Measurements from ENCODE around the gene GJD3. TPM values are rescaled to one million over a fixed set of nuclear protein-coding genes. Genes with fewer than 3 reads are reported as not detected.
"Not testable (repeated sequence)": the region's sequence is repeated elsewhere in the genome, so short reads cannot be mapped to it uniquely, and the experiment has no call there.

GJD3 gene
- total RNA-seq, 2 experiments from 2014 or later = not detected

- H3K4me3 ChIP-seq (ENCODE audit: low read length) = no peak overlapping the region
- H3K4me1 ChIP-seq (ENCODE audit: insufficient read depth, low read length) = peaks cover 4% of the 10 kb centered on the region
- no peaks in the 10 kb centered on the region for H3K36me3 ChIP-seq (ENCODE audit: insufficient read depth, low read length)
- H3K9me3 ChIP-seq (ENCODE audit: control insufficient read depth in 1 of 2, insufficient read depth in 1 of 2, low read length in 2 of 2) = peaks cover 0 to 10% of the 10 kb centered on the region in 2 experiments
- H3K27ac ChIP-seq (ENCODE audit: low read depth in 1 of 2, low read length in 2 of 2) = no peak overlapping the region
- Mint-ChIP-seq H3K27ac (no peak overlapping the region), H3K4me3 (no peak overlapping the region), H3K27me3 (no peaks in the 10 kb centered on the region), H3K36me3 (ENCODE audit: low read depth) (no peaks in the 10 kb centered on the region), H3K9me3 (no peaks in the 10 kb centered on the region), H3K4me1 (ENCODE audit: low read depth) (peaks cover 4% of the 10 kb centered on the region)
- intact Hi-C loops (cut with DNase I, micrococcal nuclease) = no loop called here
- DNase-seq (no peak), ATAC-seq (ENCODE audit: poor library complexity) (no peak)
- ChIA-PET CTCF (no interaction called here), POLR2A (no interaction called here)
- no peaks in the 10 kb centered on the region for H3K27me3 ChIP-seq (ENCODE audit: control insufficient read depth in 1 of 2, insufficient read depth in 2 of 2, low read length in 2 of 2)
- no peak for TF ChIP-seq CTCF (IDR thresholded peaks at IDR 0.05)
These were observed 7.5 kb upstream of the GJD3 start for GRCh38 chr17:40372031-40372430.

- Histone ChIP-seq H3K4me1 (ENCODE audit: insufficient read depth, low read length) (peaks cover 8% of the 10 kb centered on the region), H3K9me3 (ENCODE audit: control insufficient read depth in 1 of 2, insufficient read depth in 1 of 2, low read length in 2 of 2) (peaks cover 0 to 10% of the 10 kb centered on the region in 2 experiments), H3K27ac (ENCODE audit: low read depth in 1 of 2, low read length in 2 of 2) (no peak overlapping the region), H3K27me3 (ENCODE audit: control insufficient read depth in 1 of 2, insufficient read depth in 2 of 2, low read length in 2 of 2) (no peaks in the 10 kb centered on the region), H3K4me3 (ENCODE audit: low read length) (no peak overlapping the region), H3K36me3 (ENCODE audit: insufficient read depth, low read length) (no peaks in the 10 kb centered on the region)
- POLR2A ChIA-PET = no interaction called here
- no peak overlapping the region for H3K27ac Mint-ChIP-seq
- intact Hi-C loops (cut with DNase I, micrococcal nuclease) = no loop called here
- peak; percentile 88 for ATAC-seq (ENCODE audit: poor library complexity)
- H3K4me3 Mint-ChIP-seq = no peak overlapping the region
- no peaks in the 10 kb centered on the region for H3K9me3 Mint-ChIP-seq
- no peaks in the 10 kb centered on the region for H3K27me3 Mint-ChIP-seq
- DNase-seq = peak in 3 of 14 experiments; percentile 56 to 74 (median 69)
- CTCF ChIA-PET = no interaction called here
- H3K4me1 Mint-ChIP-seq (ENCODE audit: low read depth) = peaks cover 4% of the 10 kb centered on the region
- no peaks in the 10 kb centered on the region for H3K36me3 Mint-ChIP-seq (ENCODE audit: low read depth)
- TF ChIP-seq CTCF (IDR thresholded peaks at IDR 0.05) = no peak
These were observed 6.9 kb upstream of the GJD3 start for GRCh38 chr17:40371261-40371929.

- intact Hi-C loops (cut with DNase I, micrococcal nuclease) = loop anchor here in 1 of 2 experiments (10.0 kb wide), 1 partner anchor 45 kb away; the partner anchor contains the start of gene TOP2A
- peaks cover 0 to 10% of the 10 kb centered on the region in 2 experiments for H3K9me3 ChIP-seq (ENCODE audit: control insufficient read depth in 1 of 2, insufficient read depth in 1 of 2, low read length in 2 of 2)
- H3K27me3 ChIP-seq (ENCODE audit: control insufficient read depth in 1 of 2, insufficient read depth in 2 of 2, low read length in 2 of 2) = no peaks in the 10 kb centered on the region
- Mint-ChIP-seq H3K36me3 (ENCODE audit: low read depth) (no peaks in the 10 kb centered on the region), H3K27me3 (no peaks in the 10 kb centered on the region), H3K27ac (no peak overlapping the region), H3K4me1 (ENCODE audit: low read depth) (peaks cover 4% of the 10 kb centered on the region), H3K9me3 (no peaks in the 10 kb centered on the region), H3K4me3 (no peak overlapping the region)
- CTCF ChIA-PET = interaction anchor here (0.6 kb wide), 1 partner anchor 65 kb away, joined by 3 read pairs; no protein-coding TSS in a partner anchor
- no peak overlapping the region for H3K4me3 ChIP-seq (ENCODE audit: low read length)
- TF ChIP-seq CTCF (IDR thresholded peaks at IDR 0.05) = no peak
- no peaks in the 10 kb centered on the region for H3K36me3 ChIP-seq (ENCODE audit: insufficient read depth, low read length)
- peaks cover 8% of the 10 kb centered on the region for H3K4me1 ChIP-seq (ENCODE audit: insufficient read depth, low read length)
- DNase-seq (no peak), ATAC-seq (ENCODE audit: poor library complexity) (no peak)
- no peak overlapping the region for H3K27ac ChIP-seq (ENCODE audit: low read depth in 1 of 2, low read length in 2 of 2)
- POLR2A ChIA-PET = interaction anchor here (0.9 kb wide), 1 partner anchor 47 kb away, joined by 3 read pairs; no protein-coding TSS in a partner anchor
These were observed 5.4 kb upstream of the GJD3 start for GRCh38 chr17:40369923-40370322.

- H3K4me3 Mint-ChIP-seq; H3K36me3 ChIP-seq (ENCODE audit: insufficient read depth, low read length); H3K27ac Mint-ChIP-seq; H3K4me3 ChIP-seq (ENCODE audit: low read length); H3K27ac ChIP-seq (ENCODE audit: low read depth in 1 of 2, low read length in 2 of 2); H3K36me3 Mint-ChIP-seq (ENCODE audit: low read depth); DNase-seq; H3K27me3 ChIP-seq (ENCODE audit: control insufficient read depth in 1 of 2, insufficient read depth in 2 of 2, low read length in 2 of 2); ATAC-seq (ENCODE audit: poor library complexity); H3K9me3 Mint-ChIP-seq; POLR2A ChIA-PET; H3K27me3 Mint-ChIP-seq; H3K4me1 Mint-ChIP-seq (ENCODE audit: low read depth): not testable (repeated sequence)
- Histone ChIP-seq H3K4me1 (ENCODE audit: insufficient read depth, low read length) (peaks cover 16% of the 10 kb centered on the region), H3K9me3 (ENCODE audit: control insufficient read depth in 1 of 2, insufficient read depth in 1 of 2, low read length in 2 of 2) (peaks cover 0 to 15% of the 10 kb centered on the region in 2 experiments)
- intact Hi-C loops (cut with DNase I, micrococcal nuclease) = loop anchor here in 1 of 2 experiments (10.0 kb wide), 1 partner anchor 47 kb away; the partner anchor contains the start of gene TOP2A
- CTCF ChIA-PET = interaction anchor here (0.7 to 1.5 kb wide), 2 partner anchors 166 to 255 kb away, joined by 3 to 4 read pairs; no protein-coding TSS in a partner anchor
These were observed 3.2 kb upstream of the GJD3 start for GRCh38 chr17:40367728-40368127.

All from CD4-positive, alpha-beta T cell (primary cell).